Measurements from ENCODE around the gene TK1.
A peak's percentile ranks its signal among the peaks of the same experiment; 100 is the strongest.

TK1 gene

DNA sequence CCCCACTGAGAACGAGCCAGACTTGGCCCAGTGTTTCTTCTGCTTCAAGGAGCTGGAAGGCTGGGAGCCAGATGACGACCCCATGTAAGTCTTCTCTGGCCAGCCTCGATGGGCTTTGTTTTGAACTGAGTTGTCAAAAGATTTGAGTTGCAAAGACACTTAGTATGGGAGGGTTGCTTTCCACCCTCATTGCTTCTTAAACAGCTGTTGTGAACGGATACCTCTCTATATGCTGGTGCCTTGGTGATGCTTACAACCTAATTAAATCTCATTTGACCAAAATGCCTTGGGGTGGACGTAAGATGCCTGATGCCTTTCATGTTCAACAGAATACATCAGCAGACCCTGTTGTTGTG is 27.8 kb upstream of the TK1 start:
- DNase-seq (ENCODE audit: low read depth in 2 of 2): no peak
- TF ChIP-seq, protein P1, sequence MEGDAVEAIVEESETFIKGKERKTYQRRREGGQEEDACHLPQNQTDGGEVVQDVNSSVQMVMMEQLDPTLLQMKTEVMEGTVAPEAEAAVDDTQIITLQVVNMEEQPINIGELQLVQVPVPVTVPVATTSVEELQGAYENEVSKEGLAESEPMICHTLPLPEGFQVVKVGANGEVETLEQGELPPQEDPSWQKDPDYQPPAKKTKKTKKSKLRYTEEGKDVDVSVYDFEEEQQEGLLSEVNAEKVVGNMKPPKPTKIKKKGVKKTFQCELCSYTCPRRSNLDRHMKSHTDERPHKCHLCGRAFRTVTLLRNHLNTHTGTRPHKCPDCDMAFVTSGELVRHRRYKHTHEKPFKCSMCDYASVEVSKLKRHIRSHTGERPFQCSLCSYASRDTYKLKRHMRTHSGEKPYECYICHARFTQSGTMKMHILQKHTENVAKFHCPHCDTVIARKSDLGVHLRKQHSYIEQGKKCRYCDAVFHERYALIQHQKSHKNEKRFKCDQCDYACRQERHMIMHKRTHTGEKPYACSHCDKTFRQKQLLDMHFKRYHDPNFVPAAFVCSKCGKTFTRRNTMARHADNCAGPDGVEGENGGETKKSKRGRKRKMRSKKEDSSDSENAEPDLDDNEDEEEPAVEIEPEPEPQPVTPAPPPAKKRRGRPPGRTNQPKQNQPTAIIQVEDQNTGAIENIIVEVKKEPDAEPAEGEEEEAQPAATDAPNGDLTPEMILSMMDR (IDR thresholded peaks at IDR 0.05; ENCODE audit: low read depth, low read length): no peak
- peak overlapping the region; percentile 85 to 90 for H3K4me3 ChIP-seq (replicated peaks in 1 of 2; ENCODE audit: low read depth in 2 of 2, low read length in 2 of 2)

DNA sequence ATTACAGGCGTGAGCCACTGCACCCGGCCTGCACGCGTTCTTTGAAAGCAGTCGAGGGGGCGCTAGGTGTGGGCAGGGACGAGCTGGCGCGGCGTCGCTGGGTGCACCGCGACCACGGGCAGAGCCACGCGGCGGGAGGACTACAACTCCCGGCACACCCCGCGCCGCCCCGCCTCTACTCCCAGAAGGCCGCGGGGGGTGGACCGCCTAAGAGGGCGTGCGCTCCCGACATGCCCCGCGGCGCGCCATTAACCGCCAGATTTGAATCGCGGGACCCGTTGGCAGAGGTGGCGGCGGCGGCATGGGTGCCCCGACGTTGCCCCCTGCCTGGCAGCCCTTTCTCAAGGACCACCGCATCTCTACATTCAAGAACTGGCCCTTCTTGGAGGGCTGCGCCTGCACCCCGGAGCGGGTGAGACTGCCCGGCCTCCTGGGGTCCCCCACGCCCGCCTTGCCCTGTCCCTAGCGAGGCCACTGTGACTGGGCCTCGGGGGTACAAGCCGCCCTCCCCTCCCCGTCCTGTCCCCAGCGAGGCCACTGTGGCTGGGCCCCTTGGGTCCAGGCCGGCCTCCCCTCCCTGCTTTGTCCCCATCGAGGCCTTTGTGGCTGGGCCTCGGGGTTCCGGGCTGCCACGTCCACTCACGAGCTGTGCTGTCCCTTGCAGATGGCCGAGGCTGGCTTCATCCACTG is 27.3 kb upstream of the TK1 start, which contains the start of gene BIRC5:
Gene BIRC5, plus strand, starts transcription at position 238 of the 690 bp plus-strand sequence. Its CDS starts 64 bp downstream, at position 302.
- TF ChIP-seq, protein P1 (IDR thresholded peaks at IDR 0.05; ENCODE audit: low read depth, low read length): no peak
- DNase-seq (ENCODE audit: low read depth in 2 of 2): peak; percentile 84 to 89
- peak within 1 kb of the TSS; percentile 85 to 90 for H3K4me3 ChIP-seq (replicated peaks in 1 of 2; ENCODE audit: low read depth in 2 of 2, low read length in 2 of 2)

DNA sequence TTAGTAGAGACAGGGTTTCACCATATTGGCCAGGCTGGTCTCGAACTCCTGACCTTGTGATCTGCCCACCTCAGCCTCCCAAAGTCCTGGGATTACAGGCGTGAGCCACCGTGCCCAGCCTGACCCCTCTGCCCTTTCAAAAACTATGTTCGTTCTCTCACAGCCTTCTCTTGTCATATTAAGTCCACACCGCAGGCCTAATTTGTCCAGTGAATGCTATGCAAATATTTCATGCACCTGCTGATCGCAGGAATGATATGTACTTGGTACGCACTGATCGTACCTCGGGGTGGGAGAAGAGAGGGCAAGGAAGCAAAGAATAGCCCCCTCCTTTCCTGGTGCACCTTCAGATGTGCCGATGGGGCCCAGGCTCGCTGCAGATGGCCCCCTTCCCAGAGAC is 24.2 kb upstream of the TK1 start:
- DNase-seq (ENCODE audit: low read depth in 2 of 2): no peak
- TF ChIP-seq, protein P1 (IDR thresholded peaks at IDR 0.05; ENCODE audit: low read depth, low read length): no peak
- no peak overlapping the region for H3K4me3 ChIP-seq (replicated peaks in 1 of 2; ENCODE audit: low read depth in 2 of 2, low read length in 2 of 2)

DNA sequence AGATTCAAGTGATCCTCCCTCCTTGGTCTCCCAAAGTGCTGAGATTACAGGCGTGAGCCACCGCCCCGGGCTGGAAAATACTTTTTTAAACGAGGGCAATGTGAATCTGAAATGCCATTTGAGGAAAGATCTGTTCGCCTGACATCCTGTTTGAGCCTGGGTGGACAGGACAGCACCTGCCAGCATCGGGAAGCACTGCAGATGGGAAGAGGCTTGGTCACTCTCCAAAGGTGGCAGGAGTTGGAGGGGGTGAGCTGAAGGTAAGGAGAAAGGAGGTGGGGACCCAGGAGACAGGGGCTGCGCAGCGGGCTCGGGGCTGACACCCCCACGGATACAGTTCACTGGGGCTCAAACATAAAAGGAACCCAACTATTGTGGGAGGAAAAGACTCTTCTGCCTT is 23.3 kb upstream of the TK1 start:
- no peak overlapping the region for H3K4me3 ChIP-seq (replicated peaks in 1 of 2; ENCODE audit: low read depth in 2 of 2, low read length in 2 of 2)
- TF ChIP-seq, protein P1 (IDR thresholded peaks at IDR 0.05; ENCODE audit: low read depth, low read length): no peak
- DNase-seq (ENCODE audit: low read depth in 2 of 2): no peak

DNA sequence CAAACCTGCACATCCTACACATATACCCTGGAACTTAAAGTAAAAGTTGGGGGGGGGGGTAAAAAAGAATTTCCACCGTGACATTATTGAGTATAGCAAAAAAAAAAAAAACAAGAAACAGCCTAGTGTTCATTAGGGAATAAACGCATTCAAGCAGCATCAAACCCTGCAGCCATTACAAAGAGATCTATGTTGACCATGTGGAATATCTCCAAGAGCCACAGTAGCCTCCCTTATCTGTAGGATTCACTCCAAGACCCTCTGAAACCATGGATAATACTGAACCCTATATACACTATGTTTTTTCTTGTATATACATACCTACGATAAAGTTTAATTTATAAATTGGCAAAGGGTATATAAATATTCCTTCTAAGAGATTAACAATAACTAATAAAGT is 21.6 kb upstream of the TK1 start:
- H3K4me3 ChIP-seq (replicated peaks in 1 of 2; ENCODE audit: low read depth in 2 of 2, low read length in 2 of 2): no peak overlapping the region
- no peak for DNase-seq (ENCODE audit: low read depth in 2 of 2)
- TF ChIP-seq, protein P1 (IDR thresholded peaks at IDR 0.05; ENCODE audit: low read depth, low read length): no peak

DNA sequence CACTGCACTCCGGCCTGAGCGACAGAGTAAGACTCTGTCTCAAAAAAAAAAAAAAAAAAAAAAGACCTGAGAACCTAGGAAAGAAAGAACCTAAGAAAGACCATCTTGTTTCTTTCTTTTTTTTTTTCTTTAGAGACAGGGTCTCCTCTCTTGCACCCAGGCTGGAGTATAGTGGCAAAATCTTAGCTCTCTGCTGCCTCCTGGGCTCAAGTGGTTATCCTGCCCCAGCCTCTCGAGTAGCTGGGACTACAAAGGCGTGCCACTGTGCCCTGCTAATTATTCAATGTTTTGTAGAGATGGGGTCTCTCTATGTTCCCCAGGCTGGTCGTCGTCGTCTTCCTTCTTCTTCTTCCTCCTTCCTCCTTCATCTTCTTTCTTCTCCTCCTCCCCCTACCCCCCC is 19.4 kb upstream of the TK1 start:
- DNase-seq (ENCODE audit: low read depth in 2 of 2): no peak
- no peak overlapping the region for H3K4me3 ChIP-seq (replicated peaks in 1 of 2; ENCODE audit: low read depth in 2 of 2, low read length in 2 of 2)
- TF ChIP-seq, protein P1 (IDR thresholded peaks at IDR 0.05; ENCODE audit: low read depth, low read length): no peak
